HepG2 (cell line): ENCODE data around the gene GKN1.

Source experiments
- CSRNP1 ChIP-seq: sonication (generic); formaldehyde crosslinking; IDR thresholded peaks from 2 replicates; pipeline ENCODE4 v1.8.1; 2023; ENCODE audit warnings: mild to moderate bottlenecking, missing genetic modification reagents
- CTCF ChIP-seq: sonication (generic); formaldehyde crosslinking; IDR thresholded peaks from 2 replicates; pipeline ENCODE4 v1.5.0; 2020; ENCODE audit warnings: mild to moderate bottlenecking, missing genetic modification reagents, moderate library complexity
- EHMT2 ChIP-seq: fragments of 200-600 bp; sonication (generic); IDR thresholded peaks from 2 replicates; pipeline ENCODE4 v1.7.0; 2017; ENCODE audit warnings: antibody characterized with exemption, low read depth, low read length, borderline replicate concordance
- ESRRA ChIP-seq: sonication (generic); formaldehyde crosslinking; IDR thresholded peaks from 2 replicates; pipeline ENCODE4 v1.5.1; 2020; ENCODE audit warnings: mild to moderate bottlenecking, low read depth, missing genetic modification reagents
- ETS1 ChIP-seq: sonication (generic); formaldehyde crosslinking; IDR thresholded peaks from 2 replicates; pipeline ENCODE4 v1.4.0; 2020; ENCODE audit warnings: missing genetic modification reagents
- EZH2 ChIP-seq: conservative IDR thresholded peaks from 2 replicates; pipeline ENCODE4 v1.6.1; 2012; ENCODE audit warnings: mild to moderate bottlenecking, low read depth, low read length, moderate library complexity
- JUND ChIP-seq: sonication (generic); formaldehyde crosslinking; IDR thresholded peaks from 2 replicates; pipeline ENCODE4 v1.8.0; 2022; ENCODE audit warnings: mild to moderate bottlenecking, missing genetic modification reagents
- MYC ChIP-seq: sonication (generic); formaldehyde crosslinking; IDR thresholded peaks from 2 replicates; pipeline ENCODE4 v1.9.0; 2021; ENCODE audit warnings: missing genetic modification reagents, borderline replicate concordance
- PATZ1 ChIP-seq: sonication (generic); formaldehyde crosslinking; IDR thresholded peaks from 2 replicates; pipeline ENCODE4 v1.4.0; 2020; ENCODE audit warnings: missing genetic modification reagents
- POLR2A ChIP-seq, 2 experiments: IDR thresholded peaks; 2 replicates each; pipeline ENCODE4 v1.6.1; 2011; ENCODE audit warnings: low read depth in 2 of 2, low read length in 2 of 2, mild to moderate bottlenecking in 1 of 2, moderate library complexity in 1 of 2; ENCODE audit not compliant: insufficient read depth in 1 of 2
- U2AF2 ChIP-seq: fragments of 200-400 bp; formaldehyde crosslinking; IDR thresholded peaks from 2 replicates; pipeline ENCODE4 v1.6.1; 2017; ENCODE audit warnings: low read depth, mild to moderate bottlenecking, low read length
- USF2 ChIP-seq, 2 experiments: sonication (generic) in 1 of 2; formaldehyde crosslinking in 1 of 2; IDR thresholded peaks; 2 replicates each; pipeline versions ENCODE4 v1.5.1 to v1.6.1; 2011 to 2020; ENCODE audit warnings: borderline replicate concordance in 1 of 2, low read depth in 1 of 2, low read length in 1 of 2, mild to moderate bottlenecking in 1 of 2, missing genetic modification reagents in 1 of 2, moderate library complexity in 1 of 2
- ZFYVE20 ChIP-seq: sonication (generic); formaldehyde crosslinking; IDR thresholded peaks from 2 replicates; pipeline ENCODE4 v1.8.0; 2023; ENCODE audit warnings: low read depth, mild to moderate bottlenecking, moderate library complexity, missing genetic modification reagents, borderline replicate concordance
- ZNF597 ChIP-seq: sonication (generic); formaldehyde crosslinking; IDR thresholded peaks from 2 replicates; pipeline ENCODE4 v1.5.0; 2020; ENCODE audit warnings: missing genetic modification reagents

- TF ChIP-seq ESRRA (CRISPR knock-in tag) (no peak), PATZ1 (no peak), ZNF597 (no peak), ZFYVE20 (CRISPR knock-in tag) (no peak), ETS1 (CRISPR knock-in tag) (no peak), USF2 (IDR thresholded peaks at IDR 0.05; ENCODE audit: low read depth, low read length) (no peak), USF2 (CRISPR knock-in tag; IDR thresholded peaks at IDR 0.05; ENCODE audit: borderline replicate concordance) (no peak), POLR2A (IDR thresholded peaks at IDR 0.05; ENCODE audit: insufficient read depth in 1 of 2, low read depth in 2 of 2, low read length in 2 of 2) (no peak), CTCF (no peak), EZH2 (no peak), JUND (CRISPR knock-in tag) (no peak), MYC (CRISPR knock-in tag) (no peak), U2AF2 (no peak), EHMT2 (no peak), CSRNP1 (CRISPR knock-in tag) (no peak)
Measured at GRCh38 chr2:68997401-68997800, 23.0 kb downstream of the GKN1 start.
